ENCODE measurements around the gene NREP.

Gene NREP

GRCh38 chr5:111746791-111747190, 10.2 kb downstream of the NREP start:
- H3K9ac ChIP-seq (ENCODE audit: low read depth, low read length): peak overlapping the region; percentile 78
- peak overlapping the region; percentile 62 for H3K4me2 ChIP-seq (ENCODE audit: low read length)
- no peaks in the 10 kb centered on the region for H3K27me3 ChIP-seq (ENCODE audit: control insufficient read depth, insufficient read depth, low read length)
- peaks cover 31% of the 10 kb centered on the region for H3K36me3 ChIP-seq (ENCODE audit: insufficient read depth, low read length)
- H3K9me3 ChIP-seq (replicated peaks; ENCODE audit: low read length): no peaks in the 10 kb centered on the region
- no peak overlapping the region for H3K4me3 ChIP-seq (ENCODE audit: low read length)
- peaks cover 88% of the 10 kb centered on the region for H3K4me1 ChIP-seq (ENCODE audit: control insufficient read depth, insufficient read depth, low read length)

- no peak overlapping the region for H3K4me3 ChIP-seq (ENCODE audit: low read length)
- H3K9me3 ChIP-seq (replicated peaks; ENCODE audit: low read length): no peaks in the 10 kb centered on the region
- H3K4me2 ChIP-seq (ENCODE audit: low read length): peak overlapping the region; percentile 78
- peaks cover 29% of the 10 kb centered on the region for H3K36me3 ChIP-seq (ENCODE audit: insufficient read depth, low read length)
- no peak overlapping the region for H3K9ac ChIP-seq (ENCODE audit: low read depth, low read length)
- no peaks in the 10 kb centered on the region for H3K27me3 ChIP-seq (ENCODE audit: control insufficient read depth, insufficient read depth, low read length)
- peaks cover 95% of the 10 kb centered on the region for H3K4me1 ChIP-seq (ENCODE audit: control insufficient read depth, insufficient read depth, low read length)
Observed at GRCh38 chr5:111745075-111745739, 11.8 kb downstream of the NREP start.

GRCh38 chr5:111744455-111744854, 12.5 kb downstream of the NREP start:
- no peak overlapping the region for H3K4me3 ChIP-seq (ENCODE audit: low read length)
- peaks cover 23% of the 10 kb centered on the region for H3K36me3 ChIP-seq (ENCODE audit: insufficient read depth, low read length)
- peak overlapping the region; percentile 78 for H3K4me2 ChIP-seq (ENCODE audit: low read length)
- peaks cover 93% of the 10 kb centered on the region for H3K4me1 ChIP-seq (ENCODE audit: control insufficient read depth, insufficient read depth, low read length)
- H3K27me3 ChIP-seq (ENCODE audit: control insufficient read depth, insufficient read depth, low read length): no peaks in the 10 kb centered on the region
- H3K9me3 ChIP-seq (replicated peaks; ENCODE audit: low read length): no peaks in the 10 kb centered on the region
- peak overlapping the region; percentile 62 for H3K9ac ChIP-seq (ENCODE audit: low read depth, low read length)

- no peaks in the 10 kb centered on the region for H3K27me3 ChIP-seq (ENCODE audit: control insufficient read depth, insufficient read depth, low read length)
- H3K4me2 ChIP-seq (ENCODE audit: low read length): peak overlapping the region; percentile 78
- H3K4me1 ChIP-seq (ENCODE audit: control insufficient read depth, insufficient read depth, low read length): peaks cover 93% of the 10 kb centered on the region
- H3K36me3 ChIP-seq (ENCODE audit: insufficient read depth, low read length): peaks cover 24% of the 10 kb centered on the region
- H3K9me3 ChIP-seq (replicated peaks; ENCODE audit: low read length): no peaks in the 10 kb centered on the region
- H3K9ac ChIP-seq (ENCODE audit: low read depth, low read length): peak overlapping the region; percentile 62
- H3K4me3 ChIP-seq (ENCODE audit: low read length): no peak overlapping the region
Observed at GRCh38 chr5:111743988-111744387, 13.0 kb downstream of the NREP start.

DNA sequence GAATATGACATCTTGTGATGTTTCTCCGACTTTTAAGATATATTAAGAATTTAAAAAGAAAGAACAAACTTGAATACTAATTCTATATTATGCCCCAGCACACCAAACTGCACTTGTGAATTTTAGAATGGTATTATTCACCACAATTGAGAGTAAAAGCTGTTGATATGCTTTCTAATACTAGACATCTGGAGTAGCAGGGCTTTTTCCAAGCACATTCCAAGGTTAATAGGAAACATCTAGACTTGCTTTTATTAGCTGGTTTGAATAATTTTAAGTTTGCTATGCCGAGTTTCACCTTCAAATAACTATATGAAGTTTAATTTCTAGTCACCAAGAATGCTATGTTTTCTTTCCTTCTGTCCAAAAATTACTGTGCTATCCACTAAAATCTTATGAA, 13.5 kb downstream of the NREP start:
- Histone ChIP-seq H3K9me3 (replicated peaks; ENCODE audit: low read length) (no peaks in the 10 kb centered on the region), H3K4me1 (ENCODE audit: control insufficient read depth, insufficient read depth, low read length) (peaks cover 93% of the 10 kb centered on the region), H3K4me2 (ENCODE audit: low read length) (peak overlapping the region; percentile 78), H3K36me3 (ENCODE audit: insufficient read depth, low read length) (peaks cover 21% of the 10 kb centered on the region), H3K9ac (ENCODE audit: low read depth, low read length) (peak overlapping the region; percentile 62), H3K4me3 (ENCODE audit: low read length) (no peak overlapping the region), H3K27me3 (ENCODE audit: control insufficient read depth, insufficient read depth, low read length) (no peaks in the 10 kb centered on the region)

- H3K27me3 ChIP-seq (ENCODE audit: control insufficient read depth, insufficient read depth, low read length): no peaks in the 10 kb centered on the region
- peak overlapping the region; percentile 62 for H3K9ac ChIP-seq (ENCODE audit: low read depth, low read length)
- H3K4me1 ChIP-seq (ENCODE audit: control insufficient read depth, insufficient read depth, low read length): peaks cover 95% of the 10 kb centered on the region
Observed at GRCh38 chr5:111742177-111742994, 14.6 kb downstream of the NREP start.

GRCh38 chr5:111741278-111741677, 15.7 kb downstream of the NREP start:
- Histone ChIP-seq H3K4me2 (ENCODE audit: low read length) (peak overlapping the region; percentile 78), H3K4me1 (ENCODE audit: control insufficient read depth, insufficient read depth, low read length) (peaks cover 95% of the 10 kb centered on the region), H3K4me3 (ENCODE audit: low read length) (no peak overlapping the region)

More at GRCh38 chr5:111742177-111742994, 14.6 kb downstream of the NREP start:
- no peaks in the 10 kb centered on the region for H3K9me3 ChIP-seq (replicated peaks; ENCODE audit: low read length)
- peak overlapping the region; percentile 53 for H3K4me3 ChIP-seq (ENCODE audit: low read length)
- peak overlapping the region; percentile 78 for H3K4me2 ChIP-seq (ENCODE audit: low read length)
- H3K36me3 ChIP-seq (ENCODE audit: insufficient read depth, low read length): peaks cover 21% of the 10 kb centered on the region

DNA sequence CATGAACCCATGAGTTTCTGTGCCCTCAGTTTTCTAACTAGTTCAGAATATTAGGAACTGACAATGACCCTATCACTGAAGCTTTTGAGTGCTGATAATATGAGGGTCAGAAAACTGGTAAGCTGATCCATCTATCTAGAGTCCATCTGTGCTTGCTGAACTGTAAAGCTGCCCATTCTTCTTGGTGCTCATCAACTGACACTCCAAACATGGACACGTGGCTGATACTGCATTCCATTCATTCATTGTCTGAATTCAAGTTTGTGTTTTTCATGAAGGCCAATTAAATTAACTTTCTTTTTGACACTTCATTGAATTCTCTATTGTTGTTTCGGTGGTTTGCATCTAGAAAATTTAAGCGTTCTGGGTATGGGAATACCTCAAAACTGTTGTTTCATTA, 17.6 kb downstream of the NREP start:
- no peak overlapping the region for H3K4me2 ChIP-seq (ENCODE audit: low read length)
- peaks cover 93% of the 10 kb centered on the region for H3K4me1 ChIP-seq (ENCODE audit: control insufficient read depth, insufficient read depth, low read length)

More at GRCh38 chr5:111741278-111741677, 15.7 kb downstream of the NREP start:
- H3K9me3 ChIP-seq (replicated peaks; ENCODE audit: low read length): no peaks in the 10 kb centered on the region
- no peaks in the 10 kb centered on the region for H3K27me3 ChIP-seq (ENCODE audit: control insufficient read depth, insufficient read depth, low read length)
- peaks cover 24% of the 10 kb centered on the region for H3K36me3 ChIP-seq (ENCODE audit: insufficient read depth, low read length)
- H3K9ac ChIP-seq (ENCODE audit: low read depth, low read length): peak overlapping the region; percentile 4

GRCh38 chr5:111738118-111738517, 18.9 kb downstream of the NREP start:
- H3K4me2 ChIP-seq (ENCODE audit: low read length): peak overlapping the region; percentile 6
- H3K4me1 ChIP-seq (ENCODE audit: control insufficient read depth, insufficient read depth, low read length): peaks cover 93% of the 10 kb centered on the region
- peak overlapping the region; percentile 10 for H3K9ac ChIP-seq (ENCODE audit: low read depth, low read length)

More for the DNA sequence above, 17.6 kb downstream of the NREP start:
- no peaks in the 10 kb centered on the region for H3K9me3 ChIP-seq (replicated peaks; ENCODE audit: low read length)
- H3K27me3 ChIP-seq (ENCODE audit: control insufficient read depth, insufficient read depth, low read length): no peaks in the 10 kb centered on the region
- no peak overlapping the region for H3K4me3 ChIP-seq (ENCODE audit: low read length)
- peaks cover 31% of the 10 kb centered on the region for H3K36me3 ChIP-seq (ENCODE audit: insufficient read depth, low read length)
- H3K9ac ChIP-seq (ENCODE audit: low read depth, low read length): no peak overlapping the region

GRCh38 chr5:111737716-111738115, 19.3 kb downstream of the NREP start:
- Histone ChIP-seq H3K9ac (ENCODE audit: low read depth, low read length) (peak overlapping the region; percentile 34), H3K27me3 (ENCODE audit: control insufficient read depth, insufficient read depth, low read length) (no peaks in the 10 kb centered on the region), H3K4me2 (ENCODE audit: low read length) (peak overlapping the region; percentile 19), H3K36me3 (ENCODE audit: insufficient read depth, low read length) (peaks cover 44% of the 10 kb centered on the region), H3K9me3 (replicated peaks; ENCODE audit: low read length) (no peaks in the 10 kb centered on the region), H3K4me1 (ENCODE audit: control insufficient read depth, insufficient read depth, low read length) (peaks cover 93% of the 10 kb centered on the region), H3K4me3 (ENCODE audit: low read length) (no peak overlapping the region)

More at GRCh38 chr5:111738118-111738517, 18.9 kb downstream of the NREP start:
- no peaks in the 10 kb centered on the region for H3K27me3 ChIP-seq (ENCODE audit: control insufficient read depth, insufficient read depth, low read length)
- H3K4me3 ChIP-seq (ENCODE audit: low read length): no peak overlapping the region
- H3K36me3 ChIP-seq (ENCODE audit: insufficient read depth, low read length): peaks cover 40% of the 10 kb centered on the region
- no peaks in the 10 kb centered on the region for H3K9me3 ChIP-seq (replicated peaks; ENCODE audit: low read length)

GRCh38 chr5:111735583-111736270, 21.3 kb downstream of the NREP start:
- H3K4me3 ChIP-seq (ENCODE audit: low read length): peak overlapping the region; percentile 9
- H3K9me3 ChIP-seq (replicated peaks; ENCODE audit: low read length): no peaks in the 10 kb centered on the region
- H3K9ac ChIP-seq (ENCODE audit: low read depth, low read length): peak overlapping the region; percentile 54
- peaks cover 64% of the 10 kb centered on the region for H3K36me3 ChIP-seq (ENCODE audit: insufficient read depth, low read length)
- peaks cover 73% of the 10 kb centered on the region for H3K4me1 ChIP-seq (ENCODE audit: control insufficient read depth, insufficient read depth, low read length)
- peak overlapping the region; percentile 41 for H3K4me2 ChIP-seq (ENCODE audit: low read length)
- H3K27me3 ChIP-seq (ENCODE audit: control insufficient read depth, insufficient read depth, low read length): no peaks in the 10 kb centered on the region
